ENCODE results near the gene ABR. TPM values are rescaled to one million over a fixed set of nuclear protein-coding genes. Genes with fewer than 3 reads are reported as not detected.

Gene ABR
- total RNA-seq, 2 donors from 2014 or later, result 80.7 to 82.7 TPM

- Histone ChIP-seq H3K27ac (no peak overlapping the region), H3K36me3 (no peaks in the 10 kb centered on the region), H3K27me3 (replicated peaks; ENCODE audit: insufficient read depth) (no peaks in the 10 kb centered on the region), H3K4me3 (no peak overlapping the region), H3K4me1 (replicated peaks) (no peaks in the 10 kb centered on the region), H3K9me3 (no peaks in the 10 kb centered on the region)
- WGBS, result 48% methylated on average over 11 of the region's 11 CpGs
- no peak for TF ChIP-seq POLR2AphosphoS5 (IDR thresholded peaks at IDR 0.05)
- TF ChIP-seq CTCF (IDR thresholded peaks at IDR 0.05), result no peak
- no peak for TF ChIP-seq POLR2A (IDR thresholded peaks at IDR 0.05)
- intact Hi-C loops (cut with DNase I), result no loop called here
- no peak for DNase-seq (ENCODE audit: low spot score)
Observed at GRCh38 chr17:1182811-1183170, 3.0 kb upstream of the ABR start.

- 86% methylated on average over 13 of the region's 14 CpGs for WGBS
- Histone ChIP-seq H3K27ac (no peak overlapping the region), H3K4me3 (no peak overlapping the region), H3K36me3 (no peaks in the 10 kb centered on the region), H3K27me3 (replicated peaks; ENCODE audit: insufficient read depth) (no peaks in the 10 kb centered on the region), H3K4me1 (replicated peaks) (no peaks in the 10 kb centered on the region), H3K9me3 (no peaks in the 10 kb centered on the region)
- intact Hi-C loops (cut with DNase I), result no loop called here
- no peak for DNase-seq (ENCODE audit: low spot score)
- TF ChIP-seq CTCF (IDR thresholded peaks at IDR 0.05) (no peak), POLR2A (IDR thresholded peaks at IDR 0.05) (no peak), POLR2AphosphoS5 (IDR thresholded peaks at IDR 0.05) (no peak)
Observed at GRCh38 chr17:1181753-1182137, 2.0 kb upstream of the ABR start.

DNA sequence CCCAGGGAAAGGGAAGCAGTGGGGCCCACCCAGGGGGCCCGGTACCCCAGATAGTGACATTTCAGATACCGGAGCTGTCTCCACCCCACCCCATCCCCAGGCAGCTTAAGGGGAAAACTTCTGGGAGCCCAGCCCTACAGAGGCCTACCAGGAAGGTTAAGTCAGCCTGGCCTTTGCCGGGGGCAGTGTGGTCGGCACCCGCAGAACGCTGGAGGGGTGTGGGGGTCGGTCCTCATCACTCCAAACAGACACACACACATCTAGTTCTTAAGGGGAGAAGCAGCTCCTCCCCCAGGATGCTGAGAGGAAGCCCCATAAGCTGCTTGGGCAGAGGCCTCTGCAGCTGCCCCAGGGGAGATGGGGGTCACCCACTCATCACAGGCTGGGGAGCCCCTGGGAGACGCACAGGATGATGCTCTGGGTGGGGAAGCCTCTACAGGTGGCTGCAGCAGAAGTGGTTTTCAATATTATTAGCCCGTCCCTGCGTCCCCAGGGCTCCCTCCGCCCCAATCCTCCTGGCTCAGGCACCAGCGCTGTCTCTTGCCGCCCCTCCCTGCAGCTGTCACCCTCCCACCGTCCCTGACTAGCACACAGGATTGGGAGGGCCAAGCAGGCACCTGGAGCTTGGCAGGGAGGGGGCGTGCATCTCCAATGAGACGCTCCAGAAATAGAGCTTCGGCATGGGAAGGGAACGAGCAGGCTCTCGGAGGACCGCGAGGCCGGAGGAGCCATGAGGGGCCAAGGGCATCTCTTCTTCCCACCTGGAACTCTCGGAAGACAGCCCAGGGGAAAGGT, 1.4 kb upstream of the ABR start:
- intact Hi-C loops (cut with DNase I), result no loop called here

GRCh38 chr17:1179112-1179817, 516 bp downstream of the ABR start:
- Histone ChIP-seq H3K9me3 (no peaks in the 10 kb centered on the region), H3K4me1 (replicated peaks) (no peaks in the 10 kb centered on the region), H3K27ac (peak overlapping the region; percentile 57 to 73), H3K27me3 (replicated peaks; ENCODE audit: insufficient read depth) (no peaks in the 10 kb centered on the region), H3K4me3 (peak overlapping the region; percentile 83 to 84), H3K36me3 (no peaks in the 10 kb centered on the region)
- no peak for DNase-seq (ENCODE audit: low spot score)
- TF ChIP-seq POLR2AphosphoS5 (IDR thresholded peaks at IDR 0.05), result no peak
- no peak for TF ChIP-seq CTCF (IDR thresholded peaks at IDR 0.05)
- TF ChIP-seq POLR2A (IDR thresholded peaks at IDR 0.05), result no peak
- WGBS, result 1% methylated on average over 61 of the region's 69 CpGs
- intact Hi-C loops (cut with DNase I), result no loop called here

More for the DNA sequence above, 1.4 kb upstream of the ABR start:
- WGBS, result 75% methylated on average over 22 of the region's 23 CpGs
- Histone ChIP-seq H3K27me3 (replicated peaks; ENCODE audit: insufficient read depth) (no peaks in the 10 kb centered on the region), H3K36me3 (no peaks in the 10 kb centered on the region), H3K27ac (no peak overlapping the region), H3K4me3 (no peak overlapping the region), H3K9me3 (no peaks in the 10 kb centered on the region), H3K4me1 (replicated peaks) (no peaks in the 10 kb centered on the region)
- no peak for TF ChIP-seq CTCF (IDR thresholded peaks at IDR 0.05)
- TF ChIP-seq POLR2A (IDR thresholded peaks at IDR 0.05), result no peak
- no peak for DNase-seq (ENCODE audit: low spot score)

Data from prostate gland (tissue), 2 donors.